ENCODE results near the gene EDN1. TPM values are rescaled to one million over a fixed set of nuclear protein-coding genes. Genes with fewer than 3 reads are reported as not detected.

Gene EDN1
- total RNA-seq, 1 donor = 1.4 TPM

GRCh38 chr6:12291839-12292604 is 1.9 kb downstream of the EDN1 start:
- H3K27me3 ChIP-seq (ENCODE audit: insufficient read depth, low read length) = no peaks in the 10 kb centered on the region
- no peak for DNase-seq (ENCODE audit: insufficient read length, low spot score, missing footprints)
- peaks cover 41% of the 10 kb centered on the region for H3K4me1 ChIP-seq (ENCODE audit: insufficient read depth, low read length)
- H3K4me3 ChIP-seq (ENCODE audit: insufficient read depth, low read length) = peak overlapping the region; percentile 79
- no peaks in the 10 kb centered on the region for H3K36me3 ChIP-seq (ENCODE audit: insufficient read depth, low read length)
- no peak overlapping the region for H3K27ac ChIP-seq (ENCODE audit: low read depth, low read length)
- H4K20me1 ChIP-seq (ENCODE audit: insufficient read depth, low read length) = no peaks in the 10 kb centered on the region
- no peak for TF ChIP-seq CTCF (IDR thresholded peaks at IDR 0.05; ENCODE audit: extremely low read depth, low read depth, low read length)
- no peak overlapping the region for H2AFZ ChIP-seq (ENCODE audit: low read length)
- H3K79me2 ChIP-seq (ENCODE audit: insufficient read depth, low read length) = peaks cover 11% of the 10 kb centered on the region
- no peaks in the 10 kb centered on the region for H3K9me3 ChIP-seq (ENCODE audit: low read depth, low read length)
- peak overlapping the region; percentile 91 for H3K4me2 ChIP-seq (ENCODE audit: insufficient read depth, low read length)

DNA sequence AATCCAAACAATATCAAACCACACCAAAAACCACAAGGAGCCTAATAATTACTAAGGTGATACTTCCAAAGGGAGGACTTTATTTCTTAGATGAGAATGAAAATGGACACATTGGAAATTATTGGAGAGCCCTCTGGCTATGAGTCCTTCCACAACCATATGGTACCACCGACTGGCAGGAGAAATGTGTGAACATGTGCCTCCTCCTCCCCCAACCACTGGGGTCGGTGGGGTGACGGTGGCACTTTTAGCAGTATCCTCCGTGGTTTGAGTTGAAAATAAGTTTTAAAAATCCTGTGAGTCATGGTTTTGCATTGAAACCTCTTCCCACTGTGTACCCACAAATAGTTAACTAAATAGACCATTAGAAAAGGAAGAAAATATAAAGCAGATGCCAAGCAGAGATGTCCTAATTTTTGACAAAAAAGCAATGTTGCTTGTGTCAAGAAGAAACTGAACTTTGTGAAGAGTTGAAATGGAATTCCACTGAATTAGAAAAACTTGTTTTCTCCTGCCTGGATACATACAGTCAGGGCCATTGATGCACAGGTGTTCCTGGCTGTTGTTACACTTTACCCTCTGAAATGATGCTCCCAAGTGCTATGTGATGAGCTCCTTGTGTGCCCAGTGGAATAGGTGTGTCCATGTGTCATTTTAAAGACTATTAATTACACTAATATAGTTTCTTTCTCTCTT is 3.2 kb downstream of the EDN1 start:
- H4K20me1 ChIP-seq (ENCODE audit: insufficient read depth, low read length) = no peaks in the 10 kb centered on the region
- no peak overlapping the region for H3K27ac ChIP-seq (ENCODE audit: low read depth, low read length)
- no peak for DNase-seq (ENCODE audit: insufficient read length, low spot score, missing footprints)
- H3K4me2 ChIP-seq (ENCODE audit: insufficient read depth, low read length) = no peak overlapping the region
- no peaks in the 10 kb centered on the region for H3K36me3 ChIP-seq (ENCODE audit: insufficient read depth, low read length)
- H3K79me2 ChIP-seq (ENCODE audit: insufficient read depth, low read length) = peaks cover 11% of the 10 kb centered on the region
- no peak overlapping the region for H3K4me3 ChIP-seq (ENCODE audit: insufficient read depth, low read length)
- no peak overlapping the region for H2AFZ ChIP-seq (ENCODE audit: low read length)
- no peaks in the 10 kb centered on the region for H3K27me3 ChIP-seq (ENCODE audit: insufficient read depth, low read length)
- TF ChIP-seq CTCF (IDR thresholded peaks at IDR 0.05; ENCODE audit: extremely low read depth, low read depth, low read length) = no peak
- peaks cover 41% of the 10 kb centered on the region for H3K4me1 ChIP-seq (ENCODE audit: insufficient read depth, low read length)
- no peaks in the 10 kb centered on the region for H3K9me3 ChIP-seq (ENCODE audit: low read depth, low read length)

- peaks cover 40% of the 10 kb centered on the region for H3K4me1 ChIP-seq (ENCODE audit: insufficient read depth, low read length)
- no peaks in the 10 kb centered on the region for H3K9me3 ChIP-seq (ENCODE audit: low read depth, low read length)
- no peaks in the 10 kb centered on the region for H3K36me3 ChIP-seq (ENCODE audit: insufficient read depth, low read length)
- H3K27me3 ChIP-seq (ENCODE audit: insufficient read depth, low read length) = no peaks in the 10 kb centered on the region
- TF ChIP-seq CTCF (IDR thresholded peaks at IDR 0.05; ENCODE audit: extremely low read depth, low read depth, low read length) = no peak
- H4K20me1 ChIP-seq (ENCODE audit: insufficient read depth, low read length) = no peaks in the 10 kb centered on the region
- no peak overlapping the region for H3K4me3 ChIP-seq (ENCODE audit: insufficient read depth, low read length)
- no peak overlapping the region for H3K27ac ChIP-seq (ENCODE audit: low read depth, low read length)
- H3K4me2 ChIP-seq (ENCODE audit: insufficient read depth, low read length) = no peak overlapping the region
- H2AFZ ChIP-seq (ENCODE audit: low read length) = no peak overlapping the region
- DNase-seq (ENCODE audit: insufficient read length, low spot score, missing footprints) = no peak
- peaks cover 11% of the 10 kb centered on the region for H3K79me2 ChIP-seq (ENCODE audit: insufficient read depth, low read length)
These were observed 4.0 kb downstream of the EDN1 start for GRCh38 chr6:12293931-12294807.
